Gastroesophageal sphincter (tissue), 4 donors: ENCODE measurements around the gene CMC1. TPM values are rescaled to one million over a fixed set of nuclear protein-coding genes. Genes with fewer than 3 reads are reported as not detected.
"Not testable (repeated sequence)": the region's sequence is repeated elsewhere in the genome, so short reads cannot be mapped to it uniquely, and the experiment has no call there.

Experiments used
- ATAC-seq: fragments of 150-250 bp; one replicate; pipeline ENCODE4 v1.9.1; 2016; ENCODE audit warnings: mild to moderate bottlenecking, moderate library complexity
- H3K27ac ChIP-seq, 4 donors: fragments of 200-600 bp; sonication (generic) in 3 of 4; 1 replicate in 3 of 4; 2 replicates in 1 of 4; pipeline ENCODE4 v1.5.1; 2016 to 2019
- H3K27me3 ChIP-seq: fragments of 200-600 bp; sonication (generic); one replicate; pipeline ENCODE4 v1.5.1; 2019
- H3K36me3 ChIP-seq, 2 donors: fragments of 200-600 bp; sonication (generic); one replicate each; pipeline ENCODE4 v1.5.1; 2019; ENCODE audit warnings: control low read depth in 1 of 2
- H3K4me1 ChIP-seq, 3 donors: fragments of 200-600 bp; sonication (generic); 1 replicate in 2 of 3; 2 replicates in 1 of 3; pipeline ENCODE4 v1.5.1; 2016 to 2019; ENCODE audit warnings: control low read depth in 2 of 3
- H3K4me3 ChIP-seq, 2 donors: fragments of 200-600 bp; sonication (generic); one replicate each; pipeline ENCODE4 v1.5.1; 2019; ENCODE audit warnings: mild to moderate bottlenecking in 1 of 2, moderate library complexity in 1 of 2
- H3K9me3 ChIP-seq, 3 donors: fragments of 200-600 bp; sonication (generic); one replicate each; pipeline ENCODE4 v1.5.1; 2017 to 2019; ENCODE audit warnings: control low read depth in 2 of 3
- CTCF ChIP-seq, 4 experiments: fragments of 200-600 bp in 2 of 4; fragments of 450-650 bp in 2 of 4; sonication (generic) in 1 of 4; IDR thresholded peaks; one replicate each; pipeline ENCODE4 v1.5.1; 2017 to 2019; ENCODE audit warnings: antibody characterized with exemption in 4 of 4, mild to moderate bottlenecking in 2 of 4, moderate library complexity in 2 of 4
- EP300 ChIP-seq: sonication (generic); formaldehyde crosslinking; IDR thresholded peaks from one replicate; pipeline ENCODE4 v1.6.1; 2017; ENCODE audit warnings: antibody characterized with exemption, mild to moderate bottlenecking
- POLR2A ChIP-seq, 2 donors: fragments of 450-650 bp; IDR thresholded peaks; one replicate each; pipeline ENCODE4 v1.6.1; 2017; ENCODE audit warnings: antibody characterized with exemption in 2 of 2, mild to moderate bottlenecking in 2 of 2, moderate library complexity in 1 of 2
- POLR2AphosphoS5 ChIP-seq: sonication (generic); formaldehyde crosslinking; IDR thresholded peaks from one replicate; pipeline ENCODE4 v1.6.1; 2017; ENCODE audit warnings: antibody characterized with exemption
- WGBS, 2 donors: methylation state at CpG; one replicate each; pipeline ENCODE4 v1.1.5; 2018; ENCODE audit warnings: low coverage in 1 of 2; 5-methylcytosine and 5-hydroxymethylcytosine counted together
- total RNA-seq, 4 donors: library from RNA; depleted of rRNA; stranded (reverse); fragments of >200 nt; gene quantifications; one replicate each; pipeline ENCODE4 v1.1.0, GENCODE V29; 2016

The CMC1 gene
- total RNA-seq, 4 donors from 2014 or later: 6.5 to 30.5 (median 19.5) TPM

DNA sequence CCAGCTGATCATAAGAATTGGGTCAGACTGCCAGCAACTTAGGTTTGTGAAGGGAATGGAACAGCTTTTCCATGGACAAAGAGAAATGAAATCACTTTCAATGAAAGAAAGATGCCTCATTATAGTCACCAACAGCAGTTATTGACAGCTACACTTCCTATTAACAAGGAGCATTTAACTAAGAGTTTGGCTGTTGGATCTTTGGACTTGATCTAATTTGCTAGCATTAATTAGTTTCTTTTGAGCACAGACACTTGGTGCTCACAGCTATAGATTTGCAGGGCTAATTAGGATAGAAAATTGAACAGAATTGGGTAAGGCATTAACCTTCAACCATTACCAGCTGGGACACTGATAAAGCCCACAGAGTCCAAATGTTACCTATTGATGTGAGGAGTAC, 24.2 kb downstream of the CMC1 start:
- no peak for TF ChIP-seq EP300
- TF ChIP-seq CTCF (IDR thresholded peaks at IDR 0.05): no peak
- no peak for TF ChIP-seq POLR2A (IDR thresholded peaks at IDR 0.05)
- TF ChIP-seq POLR2AphosphoS5: no peak
- no peak for ATAC-seq
- H3K4me3 ChIP-seq: no peak overlapping the region

GRCh38 chr3:28267984-28268849, 26.8 kb downstream of the CMC1 start:
- Histone ChIP-seq H3K27ac (no peak overlapping the region), H3K4me1 (no peaks in the 10 kb centered on the region), H3K27me3 (no peaks in the 10 kb centered on the region), H3K36me3 (peaks cover 0 to 57% of the 10 kb centered on the region in 2 donors), H3K4me3 (no peak overlapping the region), H3K9me3 (peaks cover 0 to 15% (median 0%) of the 10 kb centered on the region in 3 donors)
- ATAC-seq: no peak
- TF ChIP-seq POLR2A (IDR thresholded peaks at IDR 0.05) (no peak), POLR2AphosphoS5 (no peak)
- WGBS, 2 donors: 56 to 81% methylated on average over 5 of the region's 5 CpGs

More for the DNA sequence above, 24.2 kb downstream of the CMC1 start:
- H3K27ac ChIP-seq: no peak overlapping the region
- no peaks in the 10 kb centered on the region for H3K27me3 ChIP-seq
- H3K36me3 ChIP-seq: peaks cover 0 to 32% of the 10 kb centered on the region in 2 donors
- H3K4me1 ChIP-seq: no peaks in the 10 kb centered on the region
- no peaks in the 10 kb centered on the region for H3K9me3 ChIP-seq

DNA sequence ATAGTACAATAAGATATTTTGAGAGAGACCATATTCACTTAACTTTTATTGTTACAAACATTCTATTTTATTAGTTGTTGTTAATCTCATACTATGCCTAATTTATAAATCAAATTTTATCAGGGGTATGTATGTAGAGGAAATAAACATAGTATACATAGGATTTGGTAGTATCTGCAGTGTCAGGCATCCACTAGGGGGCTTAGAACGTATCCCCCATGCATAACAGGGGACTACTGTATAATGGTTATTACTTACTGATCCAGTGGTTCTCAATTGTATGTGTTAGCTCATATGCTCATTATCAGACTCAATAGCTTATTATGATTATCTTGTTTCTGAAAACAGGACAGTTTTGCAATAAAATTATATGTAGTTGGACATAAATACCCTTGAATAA, 27.6 kb downstream of the CMC1 start:
- Histone ChIP-seq H3K36me3 (peaks cover 0 to 61% of the 10 kb centered on the region in 2 donors), H3K4me3 (no peak overlapping the region), H3K4me1 (no peaks in the 10 kb centered on the region), H3K9me3 (peaks cover 0 to 23% (median 0%) of the 10 kb centered on the region in 3 donors), H3K27me3 (no peaks in the 10 kb centered on the region), H3K27ac (no peak overlapping the region)
- WGBS, 2 donors: 78 to 85% methylated on average over 1 of the region's 1 CpG
- ATAC-seq: no peak
- no peak for TF ChIP-seq CTCF (IDR thresholded peaks at IDR 0.05)
- TF ChIP-seq EP300: no peak
- no peak for TF ChIP-seq POLR2A (IDR thresholded peaks at IDR 0.05)
- TF ChIP-seq POLR2AphosphoS5: no peak

GRCh38 chr3:28269884-28270283, 28.5 kb downstream of the CMC1 start:
- peaks cover 0 to 63% of the 10 kb centered on the region in 2 donors for H3K36me3 ChIP-seq
- H3K27me3 ChIP-seq, H3K4me1 ChIP-seq, H3K27ac ChIP-seq, H3K4me3 ChIP-seq, ATAC-seq: not testable (repeated sequence)
- WGBS, 2 donors: 94 to 100% methylated on average over 1 to 2 of the region's 2 CpGs
- H3K9me3 ChIP-seq: peaks cover 0 to 32% (median 0%) of the 10 kb centered on the region in 3 donors

- no peak for ATAC-seq
- Histone ChIP-seq H3K27me3 (no peaks in the 10 kb centered on the region), H3K9me3 (peaks cover 0 to 33% (median 0%) of the 10 kb centered on the region in 3 donors), H3K27ac (no peak overlapping the region), H3K36me3 (peaks cover 0 to 65% of the 10 kb centered on the region in 2 donors), H3K4me3 (no peak overlapping the region), H3K4me1 (peaks cover 0 to 3% (median 0%) of the 10 kb centered on the region in 3 donors)
- TF ChIP-seq POLR2AphosphoS5 (no peak), EP300 (no peak), CTCF (IDR thresholded peaks at IDR 0.05) (no peak), POLR2A (IDR thresholded peaks at IDR 0.05) (no peak)
These were observed 32.4 kb downstream of the CMC1 start for GRCh38 chr3:28273837-28274236.

GRCh38 chr3:28278918-28279317, 37.5 kb downstream of the CMC1 start:
- peaks cover 0 to 10% (median 0%) of the 10 kb centered on the region in 3 donors for H3K9me3 ChIP-seq
- H3K36me3 ChIP-seq: peaks cover 0 to 19% of the 10 kb centered on the region in 2 donors
- no peaks in the 10 kb centered on the region for H3K27me3 ChIP-seq
- TF ChIP-seq CTCF (IDR thresholded peaks at IDR 0.05) (no peak), POLR2AphosphoS5 (no peak), POLR2A (IDR thresholded peaks at IDR 0.05) (no peak), EP300 (no peak)
- no peak for ATAC-seq
- no peak overlapping the region for H3K4me3 ChIP-seq
- 81 to 92% methylated on average over 2 of the region's 2 CpGs for WGBS, 2 donors
- H3K27ac ChIP-seq: no peak overlapping the region
- H3K4me1 ChIP-seq: peaks cover 0 to 39% (median 0%) of the 10 kb centered on the region in 3 donors
